Ovary (tissue), 9 donors: ENCODE data around the gene SMARCD1. TPM values are rescaled to one million over a fixed set of nuclear protein-coding genes. Genes with fewer than 3 reads are reported as not detected.
"Not testable (repeated sequence)": the region's sequence is repeated elsewhere in the genome, so short reads cannot be mapped to it uniquely, and the experiment has no call there.

Source experiments
- DNase-seq, 5 donors: peaks; one replicate each; pipeline ENCODE4 v3.0.0-alpha.2; 2019 to 2020
- H3K27ac ChIP-seq, 2 donors: fragments of 200-600 bp; one replicate each; pipeline versions ENCODE4 v1.5.1 to v1.8.0; 2019 to 2022
- H3K27me3 ChIP-seq: fragments of 200-600 bp; one replicate; pipeline ENCODE4 v1.8.0; 2022
- H3K36me3 ChIP-seq: fragments of 200-600 bp; sonication (generic); one replicate; pipeline ENCODE4 v1.5.1; 2019
- H3K4me1 ChIP-seq: one replicate; pipeline ENCODE4 v1.8.1; 2013; ENCODE audit warnings: mild to moderate bottlenecking, moderate library complexity; ENCODE audit not compliant: insufficient read depth
- H3K4me3 ChIP-seq: fragments of 200-600 bp; sonication (generic); one replicate; pipeline ENCODE4 v1.5.1; 2017
- H3K9me3 ChIP-seq, 2 donors: fragments of 200-600 bp in 1 of 2; sonication (generic) in 1 of 2; one replicate each; pipeline versions ENCODE4 v1.5.1 to v1.8.1; 2013 to 2019; ENCODE audit warnings: mild to moderate bottlenecking in 1 of 2, moderate library complexity in 1 of 2
- EP300 ChIP-seq: sonication (generic); formaldehyde crosslinking; IDR thresholded peaks from one replicate; pipeline ENCODE4 v1.6.1; 2017; ENCODE audit warnings: antibody characterized with exemption
- POLR2A ChIP-seq: fragments of 450-650 bp; IDR thresholded peaks from one replicate; pipeline ENCODE4 v1.6.1; 2017; ENCODE audit warnings: antibody characterized with exemption, mild to moderate bottlenecking, moderate library complexity
- WGBS, 3 donors: extraction: QIAGEN DNeasy Blood & Tissue Kit in 1 of 3; methylation state at CpG; one replicate each; pipeline versions ENCODE4 v1.1.5 to v1.1.7; 2013 to 2017; 5-methylcytosine and 5-hydroxymethylcytosine counted together
- intact Hi-C, 4 donors: fragments of 100-400 bp; cut with DNase I; formaldehyde crosslinking; loops; one replicate each; pipeline versions ENCODE4 v1.11.0 to v1.15.1; 2022 to 2023
- polyA plus RNA-seq, 2 donors: library from polyadenylated mRNA; stranded (reverse); fragments of 200-250 nt in 1 of 2; fragments of 350-450 nt in 1 of 2; fragmentation: Illumina TruSeq in 1 of 2; extraction: RNeasy Lipid Tissue Mini Kit (QIAGEN cat#74804) in 1 of 2; gene quantifications; one replicate each; pipeline ENCODE4 v1.2.3, GENCODE V29; 2013 to 2014
- total RNA-seq, 7 donors: library from RNA; depleted of rRNA in 2 of 7; stranded (reverse); fragments of >200 nt in 2 of 7; fragmentation: NEBNext Ultra II Directional in 3 of 7; extraction: Animal tissue kit (Norgen Biotek cat#: 25700) in 3 of 7; gene quantifications; one replicate each; pipeline versions ENCODE4 v1.1.0 to v1.2.4, GENCODE V29; 2016 to 2023
- TF ChIP-seq, protein P1 (sequence below), 3 donors: fragments of 450-650 bp in 2 of 3; fragments of 200-600 bp in 1 of 3; IDR thresholded peaks; one replicate each; pipeline versions ENCODE4 v1.5.1 to v1.8.0; 2016 to 2022; ENCODE audit warnings: antibody characterized with exemption in 3 of 3, mild to moderate bottlenecking in 1 of 3
- donor health status: DM: no; HTN: no; CAD: no; lungs with moderate emphysema.
- donor health status: DM: no; HTN: no; CAD: no.
- donor health status: Bipolar disorder and iron deficiency.
- donor health status: DM: yes; HTN: yes; CAD: no.
- donor health status: DM: no; HTN: no; CAD: no.
- donor health status: DM: yes; HTN: yes; CAD: no.

The SMARCD1 gene
- total and polyA plus RNA-seq, 9 donors = 26.1 to 57.7 (median 50.7) TPM

GRCh38 chr12:50081096-50081808 is 3.9 kb upstream of the SMARCD1 start:
- peak in 3 of 5 donors; percentile 37 to 50 (median 43) for DNase-seq

DNA sequence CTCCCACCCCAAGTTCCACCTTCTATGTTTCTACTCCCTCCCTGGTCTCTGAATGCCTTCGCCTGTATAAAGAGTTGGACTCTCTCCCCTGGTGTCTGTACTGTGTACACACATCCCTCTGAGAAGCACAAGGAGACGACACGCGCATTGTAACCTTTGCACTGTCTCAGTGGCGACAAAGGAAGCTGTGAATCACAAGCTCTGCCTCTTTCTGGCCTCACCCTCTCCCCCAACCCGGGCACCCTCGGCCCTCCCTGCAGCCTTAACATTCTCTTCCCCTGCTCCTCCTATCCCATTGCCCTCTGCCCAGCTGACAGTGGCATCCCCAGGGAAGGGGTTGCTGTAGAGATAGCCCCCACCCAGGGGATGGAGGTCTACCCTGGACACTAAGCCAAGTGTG is 2.5 kb upstream of the SMARCD1 start:
- TF ChIP-seq EP300 (no peak), POLR2A (no peak)
- TF ChIP-seq, protein P1, sequence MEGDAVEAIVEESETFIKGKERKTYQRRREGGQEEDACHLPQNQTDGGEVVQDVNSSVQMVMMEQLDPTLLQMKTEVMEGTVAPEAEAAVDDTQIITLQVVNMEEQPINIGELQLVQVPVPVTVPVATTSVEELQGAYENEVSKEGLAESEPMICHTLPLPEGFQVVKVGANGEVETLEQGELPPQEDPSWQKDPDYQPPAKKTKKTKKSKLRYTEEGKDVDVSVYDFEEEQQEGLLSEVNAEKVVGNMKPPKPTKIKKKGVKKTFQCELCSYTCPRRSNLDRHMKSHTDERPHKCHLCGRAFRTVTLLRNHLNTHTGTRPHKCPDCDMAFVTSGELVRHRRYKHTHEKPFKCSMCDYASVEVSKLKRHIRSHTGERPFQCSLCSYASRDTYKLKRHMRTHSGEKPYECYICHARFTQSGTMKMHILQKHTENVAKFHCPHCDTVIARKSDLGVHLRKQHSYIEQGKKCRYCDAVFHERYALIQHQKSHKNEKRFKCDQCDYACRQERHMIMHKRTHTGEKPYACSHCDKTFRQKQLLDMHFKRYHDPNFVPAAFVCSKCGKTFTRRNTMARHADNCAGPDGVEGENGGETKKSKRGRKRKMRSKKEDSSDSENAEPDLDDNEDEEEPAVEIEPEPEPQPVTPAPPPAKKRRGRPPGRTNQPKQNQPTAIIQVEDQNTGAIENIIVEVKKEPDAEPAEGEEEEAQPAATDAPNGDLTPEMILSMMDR (IDR thresholded peaks at IDR 0.05) = no peak
- H3K4me1 ChIP-seq = peaks cover 2% of the 10 kb centered on the region
- H3K27me3 ChIP-seq = no peaks in the 10 kb centered on the region
- H3K27ac ChIP-seq = no peak overlapping the region
- intact Hi-C loops = loop anchor here in 1 of 4 donors (10.0 kb wide), 1 partner anchor 232 kb away; no protein-coding TSS in a partner anchor
- WGBS, 3 donors = 76 to 79% (median 78%) methylated on average over 7 of the region's 7 CpGs
- DNase-seq = peak in 1 of 5 donors; percentile 31
- no peaks in the 10 kb centered on the region for H3K9me3 ChIP-seq
- no peaks in the 10 kb centered on the region for H3K36me3 ChIP-seq
- H3K4me3 ChIP-seq = no peak overlapping the region

More at GRCh38 chr12:50081096-50081808, 3.9 kb upstream of the SMARCD1 start:
- 38 to 51% (median 39%) methylated on average over 39 to 46 of the region's 46 CpGs for WGBS, 3 donors
- H3K27me3 ChIP-seq = no peaks in the 10 kb centered on the region
- no peaks in the 10 kb centered on the region for H3K36me3 ChIP-seq
- intact Hi-C loops = loop anchor here in 1 of 4 donors (10.0 kb wide), 1 partner anchor 234 kb away; no protein-coding TSS in a partner anchor
- H3K9me3 ChIP-seq = no peaks in the 10 kb centered on the region
- H3K27ac ChIP-seq = no peak overlapping the region
- H3K4me1 ChIP-seq = peaks cover 2% of the 10 kb centered on the region
- no peak overlapping the region for H3K4me3 ChIP-seq
- no peak for TF ChIP-seq POLR2A
- TF ChIP-seq, protein P1 (IDR thresholded peaks at IDR 0.05) = no peak
- TF ChIP-seq EP300 = no peak

GRCh38 chr12:50083301-50083700 is 1.8 kb upstream of the SMARCD1 start:
- intact Hi-C loops = loop anchor here in 1 of 4 donors (10.0 kb wide), 1 partner anchor 232 kb away; no protein-coding TSS in a partner anchor
- no peak overlapping the region for H3K27ac ChIP-seq
- H3K27me3 ChIP-seq = no peaks in the 10 kb centered on the region
- no peak for DNase-seq
- TF ChIP-seq POLR2A (no peak), EP300 (no peak)
- TF ChIP-seq, protein P1 (IDR thresholded peaks at IDR 0.05) = no peak
- no peaks in the 10 kb centered on the region for H3K9me3 ChIP-seq
- no peaks in the 10 kb centered on the region for H3K36me3 ChIP-seq
- H3K4me3 ChIP-seq = no peak overlapping the region
- peaks cover 2% of the 10 kb centered on the region for H3K4me1 ChIP-seq
- 88 to 95% (median 95%) methylated on average over 1 of the region's 1 CpG for WGBS, 3 donors

- 24 to 36% (median 35%) methylated on average over 7 of the region's 7 CpGs for WGBS, 3 donors
- Histone ChIP-seq H3K4me3 (peak overlapping the region; percentile 85), H3K27ac (peak overlapping the region; percentile 79 to 96)
- H3K27me3 ChIP-seq, DNase-seq, H3K9me3 ChIP-seq, H3K4me1 ChIP-seq, H3K36me3 ChIP-seq: not testable (repeated sequence)
- intact Hi-C loops = loop anchor here in 1 of 4 donors (10.0 kb wide), 1 partner anchor 230 kb away; no protein-coding TSS in a partner anchor
Observed at GRCh38 chr12:50084409-50084774, 750 bp upstream of the SMARCD1 start.

- no peaks in the 10 kb centered on the region for H3K27me3 ChIP-seq
- H3K4me1 ChIP-seq = peaks cover 2% of the 10 kb centered on the region
- 2 to 3% (median 3%) methylated on average over 8 of the region's 8 CpGs for WGBS, 3 donors
- H3K4me3 ChIP-seq = peak overlapping the region; percentile 85
- TF ChIP-seq POLR2A = no peak
- TF ChIP-seq, protein P1 (IDR thresholded peaks at IDR 0.05) = no peak
- no peak for TF ChIP-seq EP300
- no peaks in the 10 kb centered on the region for H3K9me3 ChIP-seq
- intact Hi-C loops = loop anchor here in 1 of 4 donors (10.0 kb wide), 1 partner anchor 229 kb away; no protein-coding TSS in a partner anchor
- no peaks in the 10 kb centered on the region for H3K36me3 ChIP-seq
- peak overlapping the region; percentile 79 to 96 for H3K27ac ChIP-seq
- DNase-seq = no peak
Observed at GRCh38 chr12:50085615-50086072, 502 bp downstream of the SMARCD1 start.
